ENCODE data around the gene TAP2. TPM values are rescaled to one million over a fixed set of nuclear protein-coding genes. Genes with fewer than 3 reads are reported as not detected.
A peak's percentile ranks its signal among the peaks of the same experiment; 100 is the strongest.

Gene TAP2
- total and polyA plus RNA-seq, 2 of the 13 experiments (the other 11 are each of a cell fraction or from before 2014, with no cell fraction given), result 10.3 to 17.6 TPM

GRCh38 chr6:32845384-32845884, 6.9 kb upstream of the TAP2 start:
- Histone ChIP-seq H4K20me1 (ENCODE audit: insufficient read depth, low read length) (no peaks in the 10 kb centered on the region), H2AFZ (ENCODE audit: low read length) (no peak overlapping the region), H3K4me3 (replicated peaks in 1 of 3; ENCODE audit: insufficient read depth in 1 of 3, low read depth in 2 of 3, low read length in 3 of 3) (no peak overlapping the region), H3K36me3 (replicated peaks in 1 of 2; ENCODE audit: control insufficient read depth in 1 of 2, insufficient read depth in 2 of 2, low read length in 2 of 2) (peaks cover 1 to 6% of the 10 kb centered on the region in 2 experiments; a peak in 2 of 5 replicates), H3K9ac (ENCODE audit: insufficient read depth, low read depth, low read length) (no peak overlapping the region), H3K27me3 (ENCODE audit: control insufficient read depth in 1 of 2, insufficient read depth in 2 of 2, low read length in 2 of 2) (no peaks in the 10 kb centered on the region; a peak in 1 of 5 replicates), H3K79me2 (ENCODE audit: insufficient read depth, low read length) (no peaks in the 10 kb centered on the region), H3K4me1 (ENCODE audit: insufficient read depth, low read length) (peaks cover 16% of the 10 kb centered on the region), H3K9me3 (ENCODE audit: low read length) (no peaks in the 10 kb centered on the region), H3K27ac (ENCODE audit: extremely low read length, insufficient read depth, low read length) (no peak overlapping the region), H3K4me2 (ENCODE audit: low read depth, low read length) (no peak overlapping the region)
- intact Hi-C loops (cut with micrococcal nuclease; ENCODE audit: unreplicated experiment), result no loop called here
- CTCF ChIA-PET (ENCODE audit: low intra/inter-chr PET ratio, low total read pairs), result no interaction called here
- ATAC-seq (no peak), DNase-seq (ENCODE audit: low spot score) (no peak), FAIRE-seq (no peak)
- WGBS (ENCODE audit: low lambda C conversion rate), result 82% methylated on average over 5 of the region's 10 CpGs
- TF ChIP-seq STAT6 (CRISPR knock-in tag; IDR thresholded peaks at IDR 0.05; ENCODE audit: borderline replicate concordance), result 0 out of 2 replicates have a peak, but pooled peaks have one; percentile 16
- TF ChIP-seq ZNF10 (CRISPR knock-in tag; IDR thresholded peaks at IDR 0.05; ENCODE audit: borderline replicate concordance, low read depth), result no peak
- no TSS peak for BruUV-seq (replicated peaks)
- POLR2A ChIA-PET, result interaction anchor here (0.9 to 3.0 kb wide), 5 partner anchors 8 to 127 kb away, joined by 4 to 41 read pairs (median 6); partner anchors contain the start of genes PSMB9 and TAP1
- in situ Hi-C loops (cut with HindIII; ENCODE audit: extremely low pct_ligation_motif_present, low pct_unique_long_range_greater_than_20kb), result no loop called here

GRCh38 chr6:32844839-32845383, 6.4 kb upstream of the TAP2 start:
- H3K79me2 ChIP-seq (ENCODE audit: insufficient read depth, low read length), result no peaks in the 10 kb centered on the region
- no peak overlapping the region for H3K9ac ChIP-seq (ENCODE audit: insufficient read depth, low read depth, low read length)
- peaks cover 1 to 2% of the 10 kb centered on the region in 2 experiments; a peak in 2 of 5 replicates for H3K36me3 ChIP-seq (replicated peaks in 1 of 2; ENCODE audit: control insufficient read depth in 1 of 2, insufficient read depth in 2 of 2, low read length in 2 of 2)
- intact Hi-C loops (cut with micrococcal nuclease; ENCODE audit: unreplicated experiment) (loop anchor here (1.0 kb wide), 1 partner anchor 8 kb away; the partner anchor contains the start of gene TAP1), in situ Hi-C loops (cut with HindIII; ENCODE audit: extremely low pct_ligation_motif_present, low pct_unique_long_range_greater_than_20kb) (no loop called here)
- no peaks in the 10 kb centered on the region; a peak in 1 of 5 replicates for H3K27me3 ChIP-seq (ENCODE audit: control insufficient read depth in 1 of 2, insufficient read depth in 2 of 2, low read length in 2 of 2)
- H3K4me2 ChIP-seq (ENCODE audit: low read depth, low read length), result peak overlapping the region; percentile 80
- H3K4me1 ChIP-seq (ENCODE audit: insufficient read depth, low read length), result peaks cover 16% of the 10 kb centered on the region
- WGBS (ENCODE audit: low lambda C conversion rate), result 54% methylated on average over 19 of the region's 19 CpGs
- ATAC-seq (no peak), FAIRE-seq (no peak), DNase-seq (ENCODE audit: low spot score) (no peak)
- H2AFZ ChIP-seq (ENCODE audit: low read length), result no peak overlapping the region
- ChIA-PET POLR2A (interaction anchor here (0.9 to 3.0 kb wide), 6 partner anchors 9 to 427 kb away, joined by 3 to 41 read pairs (median 6); partner anchors contain the start of genes PSMB9, RPS18, TAP1 and VPS52), CTCF (ENCODE audit: low intra/inter-chr PET ratio, low total read pairs) (interaction anchor here (0.8 kb wide), 1 partner anchor 16 kb away, joined by 3 read pairs; no protein-coding TSS in a partner anchor)
- no TSS peak for BruUV-seq (replicated peaks)
- no peaks in the 10 kb centered on the region for H3K9me3 ChIP-seq (ENCODE audit: low read length)
- H3K4me3 ChIP-seq (replicated peaks in 1 of 3; ENCODE audit: insufficient read depth in 1 of 3, low read depth in 2 of 3, low read length in 3 of 3), result peak overlapping the region; percentile 73 to 85 (median 75); a peak in 5 of 6 replicates
- no peaks in the 10 kb centered on the region for H4K20me1 ChIP-seq (ENCODE audit: insufficient read depth, low read length)
- H3K27ac ChIP-seq (ENCODE audit: extremely low read length, insufficient read depth, low read length), result no peak overlapping the region
- TF ChIP-seq ZNF576 (CRISPR knock-in tag; IDR thresholded peaks at IDR 0.05), result no peak
- 0 out of 2 replicates have a peak, but pooled peaks have one; percentile 1 for TF ChIP-seq HIC2 (CRISPR knock-in tag; IDR thresholded peaks at IDR 0.05; ENCODE audit: low read depth)
- peak; percentile 38; the same call in 1 of the 2 replicates for TF ChIP-seq ZNF547 (CRISPR knock-in tag; IDR thresholded peaks at IDR 0.05)
- TF ChIP-seq ZBTB33 (CRISPR knock-in tag; IDR thresholded peaks at IDR 0.05), result 0 out of 2 replicates have a peak, but pooled peaks have one; percentile 13
- peak; percentile 36 for TF ChIP-seq HNRNPLL (IDR thresholded peaks at IDR 0.05; ENCODE audit: low read depth, low read length, poor library complexity, severe bottlenecking)
- TF ChIP-seq SMYD3 (CRISPR knock-in tag; IDR thresholded peaks at IDR 0.05), result no peak
